ENCODE measurements around the gene IL36B. TPM values are rescaled to one million over a fixed set of nuclear protein-coding genes. Genes with fewer than 3 reads are reported as not detected.
A peak's percentile ranks its signal among the peaks of the same experiment; 100 is the strongest.

The IL36B gene
- total RNA-seq, 1 experiment from 2014 or later, result not detected

DNA sequence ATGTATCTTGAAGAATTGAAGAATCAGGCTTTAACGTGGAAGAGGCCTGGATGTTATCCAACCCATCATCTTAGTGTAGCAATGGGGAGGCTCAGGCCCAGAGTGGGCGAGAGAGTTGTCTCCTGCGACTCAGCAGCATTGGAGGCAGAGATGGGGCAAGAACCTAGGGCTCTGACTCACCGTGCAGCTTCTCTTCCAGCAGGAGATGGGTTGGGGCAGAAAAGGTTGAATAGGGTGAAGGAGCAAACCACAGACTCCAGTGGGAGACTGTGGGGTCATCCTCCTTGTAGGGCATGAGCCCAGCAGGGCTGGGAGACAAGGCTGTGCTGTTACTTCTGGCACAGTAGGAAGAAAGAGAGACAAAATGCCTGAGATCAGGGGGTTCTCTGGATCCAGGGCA lies 7.7 kb upstream of the IL36B start:
- Histone ChIP-seq H3K9me2 (ENCODE audit: insufficient read depth) (no peaks in the 10 kb centered on the region), H3F3A (ENCODE audit: insufficient read depth, low read depth) (peaks cover 15% of the 10 kb centered on the region; the same call in 1 of the 2 replicates), H3K27me3 (ENCODE audit: insufficient read depth, low read depth) (no peaks in the 10 kb centered on the region), H3K36me3 (ENCODE audit: low read depth) (no peaks in the 10 kb centered on the region), H3K4me1 (replicated peaks; ENCODE audit: insufficient read depth) (peaks cover 37% of the 10 kb centered on the region), H3K79me2 (ENCODE audit: low read depth) (no peaks in the 10 kb centered on the region), H2AFZ (no peak overlapping the region), H3K4me3 (no peak overlapping the region), H3K9me3 (ENCODE audit: insufficient read depth, low read depth) (peaks cover 15% of the 10 kb centered on the region), H3K4me2 (peak overlapping the region; percentile 27), H4K20me1 (ENCODE audit: insufficient read depth) (no peaks in the 10 kb centered on the region), H3K27ac (no peak overlapping the region)
- no TSS peak for BruUV-seq (replicated peaks)
- no peak for TF ChIP-seq CTCF (conservative IDR thresholded peaks at IDR 0.05)
- no peak for TF ChIP-seq EZH2 (IDR thresholded peaks at IDR 0.05; ENCODE audit: low read depth)
- CTCF ChIA-PET, result interaction anchor here (0.9 kb wide), 1 partner anchor 20 kb away, joined by 4 read pairs; no protein-coding TSS in a partner anchor
- DNase-seq, result no peak
- intact Hi-C loops (cut with micrococcal nuclease; ENCODE audit: unreplicated experiment), result no loop called here
- POLR2A ChIA-PET (ENCODE audit: unreplicated experiment), result no interaction called here

DNA sequence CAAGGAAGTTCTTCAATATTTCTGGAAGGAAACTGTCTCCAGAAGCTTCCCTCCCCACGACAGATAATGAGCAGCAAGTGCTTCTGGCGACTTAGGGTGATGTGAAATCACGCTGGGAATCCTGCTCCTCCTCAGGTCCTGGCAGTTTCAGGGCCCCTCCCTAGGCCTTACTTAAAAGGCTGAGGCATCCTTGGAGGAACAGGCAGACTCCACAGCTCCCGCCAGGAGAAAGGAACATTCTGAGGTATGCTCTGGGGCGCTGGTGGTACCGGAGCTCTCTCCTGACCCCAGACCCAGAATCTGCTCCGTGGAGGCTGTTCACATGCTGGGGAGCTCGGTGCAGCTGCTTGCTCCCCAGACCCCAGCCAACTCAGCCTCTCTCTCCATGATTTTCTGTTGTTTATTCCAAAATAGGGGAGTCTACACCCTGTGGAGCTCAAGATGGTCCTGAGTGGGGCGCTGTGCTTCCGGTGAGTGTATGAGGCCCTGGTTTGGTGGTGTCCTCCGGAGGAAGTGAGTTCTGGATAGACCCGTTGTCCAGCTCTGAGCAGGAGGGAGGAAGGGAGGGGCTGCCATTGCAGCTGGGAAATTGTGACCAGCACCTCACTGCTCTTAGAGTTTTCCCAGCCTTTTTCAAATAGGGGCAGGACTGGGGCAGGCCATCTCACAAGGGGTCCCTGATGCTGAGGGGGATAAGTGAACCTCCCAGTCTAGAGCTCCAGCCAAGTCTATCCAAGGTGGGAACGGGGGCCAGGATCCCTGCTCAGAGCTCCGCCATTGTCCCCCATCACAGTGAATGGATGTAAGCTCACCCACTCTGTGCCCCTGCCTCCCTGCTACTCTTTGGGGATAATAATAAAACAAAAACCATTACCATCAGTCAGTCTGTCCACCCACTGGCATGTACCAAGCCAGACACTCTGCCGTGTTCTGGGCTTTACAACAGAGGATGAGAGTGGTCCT lies 6.6 kb upstream of the IL36B start, which contains the start of gene IL36RN:
IL36RN (plus strand) TSS at position 201 of the 963 bp plus-strand sequence; CDS start at position 442, 241 bp downstream.
- intact Hi-C loops (cut with micrococcal nuclease; ENCODE audit: unreplicated experiment), result loop anchor here (1.0 kb wide), 1 partner anchor 10 kb away; no protein-coding TSS in a partner anchor
- no peak for DNase-seq

More for the DNA sequence above, 6.6 kb upstream of the IL36B start, which contains the start of gene IL36RN:
- peak within 1 kb of the TSS; percentile 69 for H3K4me2 ChIP-seq
- peaks cover 14% of the 10 kb centered on the region for H3K9me3 ChIP-seq (ENCODE audit: insufficient read depth, low read depth)
- H3K9me2 ChIP-seq (ENCODE audit: insufficient read depth), result no peaks in the 10 kb centered on the region
- ChIA-PET CTCF (interaction anchor here (0.6 to 1.1 kb wide), 2 partner anchors 11 to 140 kb away, joined by 3 read pairs; no protein-coding TSS in a partner anchor), POLR2A (ENCODE audit: unreplicated experiment) (no interaction called here)
- no peaks in the 10 kb centered on the region for H3K27me3 ChIP-seq (ENCODE audit: insufficient read depth, low read depth)
- no peak for TF ChIP-seq EZH2 (IDR thresholded peaks at IDR 0.05; ENCODE audit: low read depth)
- no peak for TF ChIP-seq CTCF (conservative IDR thresholded peaks at IDR 0.05)
- peak within 1 kb of the TSS; percentile 7; the same call in 1 of the 2 replicates for H3K4me3 ChIP-seq
- H3K27ac ChIP-seq, result peak within 1 kb of the TSS; percentile 72
- H3K4me1 ChIP-seq (replicated peaks; ENCODE audit: insufficient read depth), result peaks cover 37% of the 10 kb centered on the region
- H3K79me2 ChIP-seq (ENCODE audit: low read depth), result no peaks in the 10 kb centered on the region
- H3K36me3 ChIP-seq (ENCODE audit: low read depth), result no peaks in the 10 kb centered on the region
- peaks cover 15% of the 10 kb centered on the region; the same call in 1 of the 2 replicates for H3F3A ChIP-seq (ENCODE audit: insufficient read depth, low read depth)
- TSS peak; percentile 73 for BruUV-seq (replicated peaks)
- H4K20me1 ChIP-seq (ENCODE audit: insufficient read depth), result no peaks in the 10 kb centered on the region
- H2AFZ ChIP-seq, result peak within 1 kb of the TSS; percentile 66; the same call in 1 of the 2 replicates
